ENCODE measurements around the gene LCP2.

- TF ChIP-seq, protein P1, sequence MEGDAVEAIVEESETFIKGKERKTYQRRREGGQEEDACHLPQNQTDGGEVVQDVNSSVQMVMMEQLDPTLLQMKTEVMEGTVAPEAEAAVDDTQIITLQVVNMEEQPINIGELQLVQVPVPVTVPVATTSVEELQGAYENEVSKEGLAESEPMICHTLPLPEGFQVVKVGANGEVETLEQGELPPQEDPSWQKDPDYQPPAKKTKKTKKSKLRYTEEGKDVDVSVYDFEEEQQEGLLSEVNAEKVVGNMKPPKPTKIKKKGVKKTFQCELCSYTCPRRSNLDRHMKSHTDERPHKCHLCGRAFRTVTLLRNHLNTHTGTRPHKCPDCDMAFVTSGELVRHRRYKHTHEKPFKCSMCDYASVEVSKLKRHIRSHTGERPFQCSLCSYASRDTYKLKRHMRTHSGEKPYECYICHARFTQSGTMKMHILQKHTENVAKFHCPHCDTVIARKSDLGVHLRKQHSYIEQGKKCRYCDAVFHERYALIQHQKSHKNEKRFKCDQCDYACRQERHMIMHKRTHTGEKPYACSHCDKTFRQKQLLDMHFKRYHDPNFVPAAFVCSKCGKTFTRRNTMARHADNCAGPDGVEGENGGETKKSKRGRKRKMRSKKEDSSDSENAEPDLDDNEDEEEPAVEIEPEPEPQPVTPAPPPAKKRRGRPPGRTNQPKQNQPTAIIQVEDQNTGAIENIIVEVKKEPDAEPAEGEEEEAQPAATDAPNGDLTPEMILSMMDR (conservative IDR thresholded peaks at IDR 0.05; ENCODE audit: low read depth, low read length), result no peak
- TF ChIP-seq POLR2A (IDR thresholded peaks at IDR 0.05; ENCODE audit: low read depth, low read length) (no peak), CEBPB (IDR thresholded peaks at IDR 0.05; ENCODE audit: low read depth, low read length) (no peak)
These were observed 3.0 kb downstream of the LCP2 start for GRCh38 chr5:170294556-170294955.
